ENCODE data around the gene ERI3. TPM values are rescaled to one million over a fixed set of nuclear protein-coding genes. Genes with fewer than 3 reads are reported as not detected.

The ERI3 gene
- total RNA-seq, 4 donors from 2014 or later: 14.0 to 29.2 (median 22.8) TPM

- no peak overlapping the region for H3K27ac ChIP-seq
- no peak for TF ChIP-seq CTCF (IDR thresholded peaks at IDR 0.05)
- no peak for TF ChIP-seq POLR2A (IDR thresholded peaks at IDR 0.05)
- no peaks in the 10 kb centered on the region for H3K4me1 ChIP-seq
- DNase-seq: no peak
- H3K27me3 ChIP-seq: no peaks in the 10 kb centered on the region
- H3K9me3 ChIP-seq: no peaks in the 10 kb centered on the region
- no peak overlapping the region for H3K4me3 ChIP-seq
- H3K36me3 ChIP-seq: no peaks in the 10 kb centered on the region
These were observed 126.8 kb downstream of the ERI3 start for GRCh38 chr1:44228218-44228617.

- TF ChIP-seq CTCF (IDR thresholded peaks at IDR 0.05) (no peak), POLR2A (IDR thresholded peaks at IDR 0.05) (no peak)
- H3K27ac ChIP-seq: peak overlapping the region in 2 of 4 donors; percentile 27 to 55
- DNase-seq: peak in 1 of 3 donors; percentile 81
- no peaks in the 10 kb centered on the region for H3K27me3 ChIP-seq
- no peaks in the 10 kb centered on the region for H3K36me3 ChIP-seq
- no peaks in the 10 kb centered on the region for H3K9me3 ChIP-seq
- H3K4me3 ChIP-seq: no peak overlapping the region
- H3K4me1 ChIP-seq: no peaks in the 10 kb centered on the region
These were observed 127.8 kb downstream of the ERI3 start for GRCh38 chr1:44227211-44227610.

GRCh38 chr1:44225761-44226160, 129.3 kb downstream of the ERI3 start:
- TF ChIP-seq POLR2A (IDR thresholded peaks at IDR 0.05) (no peak), CTCF (IDR thresholded peaks at IDR 0.05) (no peak)
- no peak for DNase-seq
- no peaks in the 10 kb centered on the region for H3K4me1 ChIP-seq
- H3K4me3 ChIP-seq: no peak overlapping the region
- H3K36me3 ChIP-seq: peaks cover 0 to 8% (median 0%) of the 10 kb centered on the region in 3 donors
- H3K9me3 ChIP-seq: no peaks in the 10 kb centered on the region
- H3K27ac ChIP-seq: no peak overlapping the region
- H3K27me3 ChIP-seq: no peaks in the 10 kb centered on the region

- no peak for DNase-seq
- Histone ChIP-seq H3K9me3 (no peaks in the 10 kb centered on the region), H3K4me1 (no peaks in the 10 kb centered on the region), H3K4me3 (no peak overlapping the region), H3K27ac (no peak overlapping the region), H3K27me3 (no peaks in the 10 kb centered on the region), H3K36me3 (peaks cover 0 to 34% (median 0%) of the 10 kb centered on the region in 3 donors)
- TF ChIP-seq CTCF (IDR thresholded peaks at IDR 0.05) (no peak), POLR2A (IDR thresholded peaks at IDR 0.05) (no peak)
These were observed 131.9 kb downstream of the ERI3 start for GRCh38 chr1:44223187-44223610.

- Histone ChIP-seq H3K4me1 (peaks cover 0 to 4% (median 0%) of the 10 kb centered on the region in 4 donors), H3K9me3 (no peaks in the 10 kb centered on the region), H3K4me3 (no peak overlapping the region), H3K36me3 (peaks cover 0 to 34% (median 0%) of the 10 kb centered on the region in 3 donors), H3K27ac (no peak overlapping the region), H3K27me3 (no peaks in the 10 kb centered on the region)
- no peak for DNase-seq
- TF ChIP-seq CTCF (IDR thresholded peaks at IDR 0.05): no peak
- TF ChIP-seq POLR2A (IDR thresholded peaks at IDR 0.05): no peak
These were observed 132.5 kb downstream of the ERI3 start for GRCh38 chr1:44222397-44223186.
